Measurements from ENCODE around the gene ZNF275.
"Not testable (repeated sequence)": the region's sequence is repeated elsewhere in the genome, so short reads cannot be mapped to it uniquely, and the experiment has no call there.

ZNF275 gene

GRCh38 chrX:153333821-153334653 lies at the start of gene ZNF275:
TSS of gene ZNF275 (plus strand) at chrX:153334153. CDS start at chrX:153336680, 2,527 bp downstream.
- H3K36me3 Mint-ChIP-seq (ENCODE audit: insufficient read depth): peaks cover 3% of the 10 kb centered on the region
- DNase-seq (ENCODE audit: low spot score in 2 of 2) (peak; percentile 62 to 74), ATAC-seq (replicated peaks; ENCODE audit: extremely low read depth, poor library complexity, severe bottlenecking) (peak; percentile 97)
- H3K27me3 Mint-ChIP-seq: peaks cover 2% of the 10 kb centered on the region
- H3K4me3 Mint-ChIP-seq: peak within 1 kb of the TSS; percentile 76
- H3K4me1 Mint-ChIP-seq: peaks cover 17% of the 10 kb centered on the region
- no peaks in the 10 kb centered on the region for H3K9me3 Mint-ChIP-seq
- peak within 1 kb of the TSS; percentile 57 for H3K27ac Mint-ChIP-seq (ENCODE audit: low read depth)

GRCh38 chrX:153285678-153286077 lies 48.3 kb upstream of the ZNF275 start:
- not testable (repeated sequence) for H3K27me3 Mint-ChIP-seq; DNase-seq (ENCODE audit: low spot score in 2 of 2); H3K36me3 Mint-ChIP-seq (ENCODE audit: insufficient read depth); ATAC-seq (replicated peaks; ENCODE audit: extremely low read depth, poor library complexity, severe bottlenecking); H3K27ac Mint-ChIP-seq (ENCODE audit: low read depth); H3K4me1 Mint-ChIP-seq; H3K4me3 Mint-ChIP-seq; H3K9me3 Mint-ChIP-seq

GRCh38 chrX:153288807-153289206 lies 45.1 kb upstream of the ZNF275 start:
- not testable (repeated sequence) for H3K9me3 Mint-ChIP-seq; H3K36me3 Mint-ChIP-seq (ENCODE audit: insufficient read depth); H3K4me3 Mint-ChIP-seq; H3K4me1 Mint-ChIP-seq; H3K27ac Mint-ChIP-seq (ENCODE audit: low read depth); H3K27me3 Mint-ChIP-seq; ATAC-seq (replicated peaks; ENCODE audit: extremely low read depth, poor library complexity, severe bottlenecking); DNase-seq (ENCODE audit: low spot score in 2 of 2)

GRCh38 chrX:153293485-153294071 lies 40.4 kb upstream of the ZNF275 start:
- not testable (repeated sequence) for H3K4me1 Mint-ChIP-seq; H3K27ac Mint-ChIP-seq (ENCODE audit: low read depth); H3K4me3 Mint-ChIP-seq; ATAC-seq (replicated peaks; ENCODE audit: extremely low read depth, poor library complexity, severe bottlenecking); DNase-seq (ENCODE audit: low spot score in 2 of 2); H3K9me3 Mint-ChIP-seq; H3K36me3 Mint-ChIP-seq (ENCODE audit: insufficient read depth)
- H3K27me3 Mint-ChIP-seq: peaks cover 26% of the 10 kb centered on the region

- no peaks in the 10 kb centered on the region for H3K4me1 Mint-ChIP-seq
- H3K36me3 Mint-ChIP-seq (ENCODE audit: insufficient read depth): peaks cover 2% of the 10 kb centered on the region
- no peak overlapping the region for H3K4me3 Mint-ChIP-seq
- no peak overlapping the region for H3K27ac Mint-ChIP-seq (ENCODE audit: low read depth)
- no peak for ATAC-seq (replicated peaks; ENCODE audit: extremely low read depth, poor library complexity, severe bottlenecking)
- H3K9me3 Mint-ChIP-seq: no peaks in the 10 kb centered on the region
- peaks cover 38% of the 10 kb centered on the region for H3K27me3 Mint-ChIP-seq
- no peak for DNase-seq (ENCODE audit: low spot score in 2 of 2)
Observed at GRCh38 chrX:153297376-153297775, 36.6 kb upstream of the ZNF275 start.

- no peak for ATAC-seq (replicated peaks; ENCODE audit: extremely low read depth, poor library complexity, severe bottlenecking)
- no peak for DNase-seq (ENCODE audit: low spot score in 2 of 2)
- H3K36me3 Mint-ChIP-seq (ENCODE audit: insufficient read depth): peaks cover 2% of the 10 kb centered on the region
- H3K27me3 Mint-ChIP-seq: peaks cover 48% of the 10 kb centered on the region
- H3K4me1 Mint-ChIP-seq: no peaks in the 10 kb centered on the region
- no peak overlapping the region for H3K27ac Mint-ChIP-seq (ENCODE audit: low read depth)
- no peaks in the 10 kb centered on the region for H3K9me3 Mint-ChIP-seq
- no peak overlapping the region for H3K4me3 Mint-ChIP-seq
Observed at GRCh38 chrX:153299855-153300254, 34.1 kb upstream of the ZNF275 start.

GRCh38 chrX:153301746-153302145 lies 32.2 kb upstream of the ZNF275 start:
- H3K4me3 Mint-ChIP-seq: no peak overlapping the region
- no peak overlapping the region for H3K27ac Mint-ChIP-seq (ENCODE audit: low read depth)
- ATAC-seq (replicated peaks; ENCODE audit: extremely low read depth, poor library complexity, severe bottlenecking) (no peak), DNase-seq (ENCODE audit: low spot score in 2 of 2) (no peak)
- no peaks in the 10 kb centered on the region for H3K9me3 Mint-ChIP-seq
- H3K4me1 Mint-ChIP-seq: no peaks in the 10 kb centered on the region
- H3K27me3 Mint-ChIP-seq: peaks cover 59% of the 10 kb centered on the region
- H3K36me3 Mint-ChIP-seq (ENCODE audit: insufficient read depth): no peaks in the 10 kb centered on the region

GRCh38 chrX:153302796-153303195 lies 31.2 kb upstream of the ZNF275 start:
- no peak overlapping the region for H3K4me3 Mint-ChIP-seq
- no peak for ATAC-seq (replicated peaks; ENCODE audit: extremely low read depth, poor library complexity, severe bottlenecking)
- DNase-seq (ENCODE audit: low spot score in 2 of 2): no peak
- no peaks in the 10 kb centered on the region for H3K9me3 Mint-ChIP-seq
- peaks cover 53% of the 10 kb centered on the region for H3K27me3 Mint-ChIP-seq
- H3K4me1 Mint-ChIP-seq: no peaks in the 10 kb centered on the region
- no peaks in the 10 kb centered on the region for H3K36me3 Mint-ChIP-seq (ENCODE audit: insufficient read depth)
- no peak overlapping the region for H3K27ac Mint-ChIP-seq (ENCODE audit: low read depth)

- Mint-ChIP-seq H3K36me3 (ENCODE audit: insufficient read depth) (no peaks in the 10 kb centered on the region), H3K27me3 (peaks cover 45% of the 10 kb centered on the region), H3K27ac (ENCODE audit: low read depth) (no peak overlapping the region), H3K4me3 (no peak overlapping the region), H3K4me1 (no peaks in the 10 kb centered on the region), H3K9me3 (no peaks in the 10 kb centered on the region)
- ATAC-seq (replicated peaks; ENCODE audit: extremely low read depth, poor library complexity, severe bottlenecking): no peak
- DNase-seq (ENCODE audit: low spot score in 2 of 2): no peak
Observed at GRCh38 chrX:153303276-153304262, 30.4 kb upstream of the ZNF275 start.

GRCh38 chrX:153304988-153305736 lies 28.8 kb upstream of the ZNF275 start:
- Mint-ChIP-seq H3K36me3 (ENCODE audit: insufficient read depth) (no peaks in the 10 kb centered on the region), H3K27ac (ENCODE audit: low read depth) (no peak overlapping the region), H3K4me1 (no peaks in the 10 kb centered on the region), H3K9me3 (no peaks in the 10 kb centered on the region), H3K4me3 (no peak overlapping the region), H3K27me3 (peaks cover 37% of the 10 kb centered on the region)
- no peak for DNase-seq (ENCODE audit: low spot score in 2 of 2)
- no peak for ATAC-seq (replicated peaks; ENCODE audit: extremely low read depth, poor library complexity, severe bottlenecking)

GRCh38 chrX:153305972-153306371 lies 28.0 kb upstream of the ZNF275 start:
- no peak for DNase-seq (ENCODE audit: low spot score in 2 of 2)
- H3K4me1 Mint-ChIP-seq: no peaks in the 10 kb centered on the region
- ATAC-seq (replicated peaks; ENCODE audit: extremely low read depth, poor library complexity, severe bottlenecking): no peak
- H3K27me3 Mint-ChIP-seq: peaks cover 33% of the 10 kb centered on the region
- no peaks in the 10 kb centered on the region for H3K36me3 Mint-ChIP-seq (ENCODE audit: insufficient read depth)
- no peaks in the 10 kb centered on the region for H3K9me3 Mint-ChIP-seq
- H3K4me3 Mint-ChIP-seq: no peak overlapping the region
- H3K27ac Mint-ChIP-seq (ENCODE audit: low read depth): no peak overlapping the region
